Measurements from ENCODE around the gene DNAAF5.

- TF ChIP-seq CTCF (IDR thresholded peaks at IDR 0.05) (no peak), POLR2A (IDR thresholded peaks at IDR 0.05) (no peak)
These were observed 29.9 kb downstream of the DNAAF5 start for GRCh38 chr7:756231-756927.
